ENCODE results near the gene OR5J2.
"Not testable (repeated sequence)": the region's sequence is repeated elsewhere in the genome, so short reads cannot be mapped to it uniquely, and the experiment has no call there.

OR5J2 gene

DNA sequence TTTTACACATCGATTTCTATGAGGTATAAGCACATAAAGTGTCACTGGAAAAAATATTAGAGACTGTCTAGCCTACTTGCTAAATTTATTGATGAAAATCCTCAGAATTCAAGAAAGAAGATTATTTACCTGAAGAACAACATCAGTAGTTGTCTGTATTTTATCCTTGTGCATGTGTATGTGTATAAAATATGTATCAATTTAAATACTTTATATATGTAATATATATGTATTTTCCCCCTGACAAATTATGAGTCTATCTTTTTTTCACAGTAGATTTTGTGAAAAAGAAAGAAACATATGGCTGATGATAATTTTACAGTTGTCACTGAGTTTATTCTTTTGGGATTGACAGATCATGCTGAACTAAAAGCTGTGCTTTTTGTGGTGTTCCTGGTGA, at the start of gene OR5J2:
TSS of gene OR5J2 (plus strand) at position 301 of the 400 bp plus-strand sequence. CDS start at position 301, 0 bp downstream.
- FAIRE-seq, result no peak
- TF ChIP-seq, protein P1, sequence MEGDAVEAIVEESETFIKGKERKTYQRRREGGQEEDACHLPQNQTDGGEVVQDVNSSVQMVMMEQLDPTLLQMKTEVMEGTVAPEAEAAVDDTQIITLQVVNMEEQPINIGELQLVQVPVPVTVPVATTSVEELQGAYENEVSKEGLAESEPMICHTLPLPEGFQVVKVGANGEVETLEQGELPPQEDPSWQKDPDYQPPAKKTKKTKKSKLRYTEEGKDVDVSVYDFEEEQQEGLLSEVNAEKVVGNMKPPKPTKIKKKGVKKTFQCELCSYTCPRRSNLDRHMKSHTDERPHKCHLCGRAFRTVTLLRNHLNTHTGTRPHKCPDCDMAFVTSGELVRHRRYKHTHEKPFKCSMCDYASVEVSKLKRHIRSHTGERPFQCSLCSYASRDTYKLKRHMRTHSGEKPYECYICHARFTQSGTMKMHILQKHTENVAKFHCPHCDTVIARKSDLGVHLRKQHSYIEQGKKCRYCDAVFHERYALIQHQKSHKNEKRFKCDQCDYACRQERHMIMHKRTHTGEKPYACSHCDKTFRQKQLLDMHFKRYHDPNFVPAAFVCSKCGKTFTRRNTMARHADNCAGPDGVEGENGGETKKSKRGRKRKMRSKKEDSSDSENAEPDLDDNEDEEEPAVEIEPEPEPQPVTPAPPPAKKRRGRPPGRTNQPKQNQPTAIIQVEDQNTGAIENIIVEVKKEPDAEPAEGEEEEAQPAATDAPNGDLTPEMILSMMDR (IDR thresholded peaks at IDR 0.05; ENCODE audit: insufficient read depth, missing control alignments), result no peak

DNA sequence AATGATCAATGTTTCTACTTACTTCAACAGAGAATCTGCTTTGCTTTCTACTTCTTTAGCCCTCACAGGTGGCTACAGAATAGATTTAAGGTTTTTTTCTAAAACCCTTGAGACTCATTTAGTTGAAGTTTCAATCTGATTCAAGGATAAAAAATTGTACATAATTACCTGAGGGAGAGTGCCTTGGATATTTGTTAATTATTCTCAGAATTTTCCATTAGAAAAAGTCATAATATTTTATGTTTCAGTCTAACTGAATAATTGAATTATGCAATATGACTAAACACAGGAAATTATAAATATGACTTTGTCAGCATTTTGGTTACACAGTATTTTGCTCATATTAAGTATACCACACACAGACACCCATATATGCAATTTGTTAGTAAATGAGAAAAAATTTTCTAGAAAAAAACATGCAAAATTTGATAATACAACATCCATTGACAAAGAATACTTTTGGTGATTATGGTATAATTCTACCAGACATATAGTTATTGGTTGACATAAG, 36.2 kb upstream of the OR5J2 start, which contains the start of gene OR8J3:
TSS of gene OR8J3 (minus strand) at position 51 of the 511 bp plus-strand sequence. CDS start 2,483 bp downstream, outside the sequence.
- FAIRE-seq (no peak), DNase-seq (ENCODE audit: insufficient read length, low spot score) (no peak)
- TF ChIP-seq, protein P1 (IDR thresholded peaks at IDR 0.05; ENCODE audit: insufficient read depth, missing control alignments), result no peak

More for the DNA sequence above, at the start of gene OR5J2:
- no peak for DNase-seq (ENCODE audit: insufficient read length, low spot score)

DNA sequence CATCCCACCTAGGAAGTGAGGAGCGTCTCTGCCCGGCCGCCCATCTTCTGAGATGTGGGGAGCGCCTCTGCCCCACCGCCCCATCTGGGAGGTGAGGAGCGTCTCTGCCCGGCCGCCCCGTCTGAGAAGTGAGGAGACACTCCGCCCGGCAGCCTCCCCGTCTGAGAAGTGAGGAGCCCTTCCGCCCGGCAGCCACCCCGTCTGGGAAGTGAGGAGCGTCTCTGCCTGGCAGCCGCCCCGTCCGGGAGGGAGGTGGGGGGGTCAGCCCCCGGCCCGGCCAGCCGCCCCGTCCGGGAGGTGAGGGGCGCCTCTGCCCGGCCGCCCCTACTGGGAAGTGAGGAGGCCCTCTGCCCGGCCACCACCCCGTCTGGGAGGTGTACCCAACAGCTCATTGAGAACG, 32.7 kb upstream of the OR5J2 start:
- not testable (repeated sequence) for DNase-seq (ENCODE audit: insufficient read length, low spot score); FAIRE-seq

DNA sequence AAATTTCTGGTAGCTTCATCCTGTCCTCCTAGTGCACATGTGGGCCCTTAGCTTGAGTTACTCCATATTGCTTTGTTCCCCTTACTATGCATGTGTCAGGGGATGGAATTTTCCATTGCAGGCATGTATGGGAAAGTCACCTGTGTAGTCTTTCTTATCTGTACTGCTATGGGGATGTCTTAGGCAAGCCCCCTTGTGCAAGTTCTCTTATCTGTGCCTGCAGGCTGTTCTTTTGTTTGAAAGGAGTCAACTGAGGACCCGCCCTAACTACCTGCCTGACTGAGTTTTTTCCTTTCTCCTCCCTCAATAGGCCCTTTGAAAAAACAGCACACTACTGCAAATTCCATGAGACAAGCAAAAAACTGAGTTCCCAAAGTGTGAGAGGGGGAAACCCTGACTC, 25.0 kb upstream of the OR5J2 start:
- FAIRE-seq, result no peak
- no peak for DNase-seq (ENCODE audit: insufficient read length, low spot score)
- TF ChIP-seq, protein P1 (IDR thresholded peaks at IDR 0.05; ENCODE audit: insufficient read depth, missing control alignments), result no peak

DNA sequence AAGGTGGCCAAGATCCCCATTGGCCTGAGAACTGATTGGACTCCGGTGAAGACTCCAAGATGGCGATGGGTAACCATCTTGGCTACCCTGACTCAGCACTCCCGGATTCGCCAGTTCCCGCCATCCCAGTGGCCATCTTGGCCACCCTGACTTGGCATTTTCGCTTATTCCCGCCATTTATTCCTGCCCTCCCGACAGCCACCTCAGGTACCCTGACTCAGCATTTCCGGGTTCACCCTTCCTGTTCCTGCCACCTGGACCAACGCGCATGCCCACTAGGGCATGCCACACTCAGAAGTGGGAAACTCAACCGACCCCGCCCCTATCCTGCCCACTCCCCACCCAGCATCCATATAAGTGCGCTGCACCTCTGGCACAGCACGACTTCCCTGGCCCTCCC, 24.1 kb upstream of the OR5J2 start:
- no peak for FAIRE-seq
- TF ChIP-seq, protein P1 (IDR thresholded peaks at IDR 0.05; ENCODE audit: insufficient read depth, missing control alignments), result no peak
- DNase-seq (ENCODE audit: insufficient read length, low spot score), result no peak

DNA sequence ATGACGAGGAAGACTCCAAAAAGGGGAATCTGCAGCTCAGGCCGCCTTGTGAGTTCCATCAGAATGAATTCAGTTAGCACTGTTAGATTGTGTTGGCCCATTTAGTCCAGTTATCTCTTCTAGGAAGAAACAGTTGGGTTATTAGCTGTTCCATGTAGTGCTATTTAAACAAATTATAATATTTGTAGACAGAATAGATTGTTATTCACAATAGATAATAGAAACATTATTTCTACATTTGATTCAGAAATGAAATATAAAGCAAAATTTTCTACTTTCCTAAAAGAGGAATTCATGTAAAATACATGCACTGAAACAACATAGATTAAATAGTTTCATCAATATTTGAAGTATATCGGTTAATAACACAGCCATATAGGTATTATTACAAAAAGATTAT, 16.2 kb upstream of the OR5J2 start, which contains the start of gene OR8K5:
TSS of gene OR8K5 (minus strand) at position 101 of the 400 bp plus-strand sequence. CDS start at position 101, 0 bp downstream.
- FAIRE-seq (no peak), DNase-seq (ENCODE audit: insufficient read length, low spot score) (no peak)
- TF ChIP-seq, protein P1 (IDR thresholded peaks at IDR 0.05; ENCODE audit: insufficient read depth, missing control alignments), result no peak

DNA sequence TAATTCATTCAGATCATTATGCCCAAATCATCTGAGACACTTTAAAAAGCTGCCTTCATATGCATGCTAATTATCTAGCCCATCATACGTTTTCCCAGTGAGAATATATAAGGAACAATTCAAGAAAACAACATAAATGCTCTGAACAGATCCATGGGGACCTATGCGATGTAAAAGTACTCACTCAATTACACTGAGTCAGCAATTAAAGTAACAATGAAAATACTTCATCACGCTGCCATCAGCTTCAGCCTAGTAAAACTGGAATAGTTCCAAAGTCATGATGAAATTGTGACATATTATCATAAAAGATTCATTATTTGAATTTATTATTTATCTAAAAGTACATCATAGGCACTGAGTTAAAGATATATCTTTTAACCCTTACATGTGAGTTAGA, 12.6 kb upstream of the OR5J2 start:
- TF ChIP-seq, protein P1 (IDR thresholded peaks at IDR 0.05; ENCODE audit: insufficient read depth, missing control alignments), result no peak
- no peak for FAIRE-seq
- no peak for DNase-seq (ENCODE audit: insufficient read length, low spot score)

All from D721Med (cell line).